Fibroblast of lung (primary cell): ENCODE data around the gene THRB.

ENCODE experiments used
- CTCF ChIP-seq, 2 donors: IDR thresholded peaks in 1 of 2; conservative IDR thresholded peaks in 1 of 2; 1 replicate in 1 of 2; 2 replicates in 1 of 2; pipeline ENCODE4 v1.5.1; 2011 to 2012; ENCODE audit warnings: low read length in 2 of 2, control low read depth in 1 of 2, inconsistent platforms in 1 of 2, low read depth in 1 of 2, mild to moderate bottlenecking in 1 of 2
- EZH2 ChIP-seq: IDR thresholded peaks from 2 replicates; pipeline ENCODE4 v1.5.1; 2012; ENCODE audit warnings: low read length, control low read depth, mild to moderate bottlenecking; ENCODE audit errors: missing control alignments

- TF ChIP-seq EZH2 (no peak), CTCF (conservative IDR thresholded peaks at IDR 0.05 in 1 of 2, IDR thresholded peaks at IDR 0.05 in 1 of 2; ENCODE audit: low read depth in 1 of 2, low read length in 2 of 2) (no peak)
Observed at GRCh38 chr3:24181256-24181655, 313.4 kb downstream of the THRB start.
